Mesodermal cell (in vitro differentiated cells): ENCODE results near the gene TMEM259.

ENCODE experiments used
- H3K27ac ChIP-seq: 2 replicates; pipeline ENCODE4 v1.7.0; 2013; ENCODE audit warnings: mild to moderate bottlenecking, low read depth, low read length, moderate library complexity; ENCODE audit not compliant: severe bottlenecking
- H3K36me3 ChIP-seq: 2 replicates; pipeline ENCODE4 v1.7.1; 2013; ENCODE audit warnings: mild to moderate bottlenecking, low read length, moderate library complexity; ENCODE audit not compliant: control insufficient read depth, insufficient read depth
- H3K4me1 ChIP-seq: one replicate; pipeline ENCODE4 v1.7.1; 2013; ENCODE audit warnings: mild to moderate bottlenecking, low read length; ENCODE audit not compliant: insufficient read depth, control insufficient read depth, poor library complexity, severe bottlenecking
- H3K4me3 ChIP-seq: 2 replicates; pipeline ENCODE4 v1.7.0; 2013; ENCODE audit warnings: low read length, control low read depth, mild to moderate bottlenecking; ENCODE audit not compliant: insufficient read depth, poor library complexity, severe bottlenecking; ENCODE audit errors: extremely low read depth
- H3K9me3 ChIP-seq: 2 replicates; pipeline ENCODE4 v1.7.1; 2013; ENCODE audit warnings: mild to moderate bottlenecking, low read length, moderate library complexity; ENCODE audit not compliant: control insufficient read depth
- WGBS, 2 experiments: methylation state at CpG; one replicate each; pipeline ENCODE4 v1.1.5; 2013; ENCODE audit warnings: missing lambda C conversion rate in 2 of 2; ENCODE audit not compliant: insufficient coverage in 2 of 2; 5-methylcytosine and 5-hydroxymethylcytosine counted together

The TMEM259 gene

DNA sequence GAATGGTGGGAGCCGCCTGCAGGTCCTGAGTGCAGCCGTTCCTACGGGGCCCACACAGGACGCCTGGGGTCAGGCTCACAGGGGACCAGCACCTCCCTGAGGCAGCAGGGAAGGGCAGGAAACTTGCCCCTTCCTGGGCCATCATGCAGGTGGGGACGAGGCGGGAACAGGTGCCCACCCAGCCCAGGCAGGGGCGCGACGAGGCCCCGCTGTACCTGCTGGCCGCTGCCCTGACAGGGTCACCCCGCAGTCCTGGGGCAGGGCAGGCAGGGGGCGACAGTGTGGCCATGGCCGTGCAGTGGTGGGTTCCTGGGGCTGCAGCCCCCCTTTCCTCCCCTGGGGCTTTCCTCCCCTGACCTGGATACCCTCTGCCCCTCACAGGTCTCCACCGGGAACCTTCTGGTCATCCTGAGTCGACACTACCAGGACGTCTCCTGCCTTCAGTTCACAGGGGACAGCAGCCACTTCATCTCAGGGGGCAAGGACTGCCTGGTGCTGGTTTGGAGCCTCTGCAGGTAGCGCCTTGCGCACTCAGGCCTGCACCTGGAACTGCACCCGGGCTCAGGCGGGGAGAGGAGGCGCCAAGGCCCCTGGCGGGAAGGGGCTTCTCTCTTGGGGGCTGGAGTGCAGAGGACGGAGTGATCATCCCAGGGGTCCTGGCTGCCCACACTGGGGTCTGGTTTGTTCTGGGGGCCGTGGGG lies 31.4 kb downstream of the TMEM259 start:
- H3K27ac ChIP-seq: no peak overlapping the region
- no peaks in the 10 kb centered on the region for H3K9me3 ChIP-seq
- WGBS, 2 experiments: 92 to 93% methylated on average over 17 to 22 of the region's 25 CpGs
- no peak overlapping the region for H3K4me3 ChIP-seq
- no peaks in the 10 kb centered on the region for H3K4me1 ChIP-seq
- peaks cover 67% of the 10 kb centered on the region for H3K36me3 ChIP-seq

DNA sequence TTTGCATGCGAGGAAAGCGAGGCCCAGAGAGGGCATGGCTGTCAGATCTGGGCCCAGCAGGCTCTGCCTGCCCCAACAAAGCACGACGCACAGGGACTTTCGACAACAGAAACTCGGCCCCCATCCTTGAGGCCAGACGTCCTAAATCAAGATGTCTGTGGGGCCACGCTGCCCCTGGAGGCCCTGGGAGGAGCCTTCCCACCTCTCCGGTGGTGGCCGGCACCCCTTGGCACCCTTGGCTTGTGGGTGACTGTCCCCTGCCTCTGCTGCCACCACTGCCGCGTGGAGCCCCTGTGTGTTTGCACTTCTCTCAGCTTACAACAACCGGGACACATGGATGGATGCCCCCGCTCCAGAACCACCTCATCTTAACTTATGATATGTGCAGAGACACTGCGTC lies 32.4 kb downstream of the TMEM259 start:
- H3K27ac ChIP-seq: no peak overlapping the region
- H3K4me3 ChIP-seq: no peak overlapping the region
- peaks cover 5% of the 10 kb centered on the region for H3K4me1 ChIP-seq
- 90 to 98% methylated on average over 14 to 15 of the region's 15 CpGs for WGBS, 2 experiments
- peaks cover 59% of the 10 kb centered on the region for H3K36me3 ChIP-seq
- H3K9me3 ChIP-seq: no peaks in the 10 kb centered on the region

DNA sequence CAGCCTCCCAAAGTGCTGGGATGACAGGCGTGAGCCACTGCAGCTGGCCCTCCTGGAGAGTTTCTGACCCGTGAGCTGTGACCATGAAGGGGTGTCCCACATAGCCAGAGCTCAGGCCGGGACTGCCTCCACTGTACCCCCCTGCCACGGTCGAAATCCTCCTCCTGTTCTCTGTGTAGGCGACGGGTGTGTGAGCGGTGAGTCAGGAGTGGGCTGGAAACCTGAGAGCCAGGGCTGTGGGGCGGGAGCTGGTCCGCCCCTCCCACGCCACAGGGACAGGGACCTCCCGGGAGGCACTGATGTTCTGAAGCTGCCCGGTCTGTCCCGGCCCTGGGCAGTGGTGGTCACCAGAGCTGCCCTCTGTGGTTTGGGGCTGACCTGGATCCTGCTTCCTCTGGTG lies 32.8 kb downstream of the TMEM259 start:
- Histone ChIP-seq H3K36me3 (peaks cover 59% of the 10 kb centered on the region), H3K4me3 (no peak overlapping the region), H3K27ac (no peak overlapping the region), H3K9me3 (no peaks in the 10 kb centered on the region), H3K4me1 (peaks cover 5% of the 10 kb centered on the region)
- 74% methylated on average over 14 of the region's 14 CpGs for WGBS, 2 experiments

DNA sequence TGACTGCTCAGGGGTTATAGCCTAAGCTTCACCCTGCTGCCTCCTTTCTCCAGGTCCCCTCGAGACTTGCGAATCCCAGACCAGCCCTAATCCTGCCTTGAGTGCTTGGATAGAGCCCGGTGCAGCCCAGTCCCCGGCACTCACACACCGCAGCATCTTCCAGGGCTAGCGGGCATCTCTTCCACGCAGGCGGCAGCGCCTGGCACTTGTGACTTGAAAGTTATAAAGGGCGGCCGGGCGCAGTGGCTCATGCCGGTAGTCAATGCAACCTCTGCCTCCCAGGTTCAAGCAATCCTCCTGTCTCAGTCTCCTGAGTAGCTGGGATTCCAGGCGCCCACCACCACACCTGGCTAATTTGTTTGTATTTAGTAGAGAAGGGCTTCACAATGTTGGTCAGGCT lies 34.8 kb downstream of the TMEM259 start:
- 94 to 97% methylated on average over 10 to 14 of the region's 14 CpGs for WGBS, 2 experiments
- Histone ChIP-seq H3K36me3 (peaks cover 48% of the 10 kb centered on the region), H3K4me1 (peaks cover 8% of the 10 kb centered on the region), H3K27ac (no peak overlapping the region), H3K9me3 (no peaks in the 10 kb centered on the region), H3K4me3 (no peak overlapping the region)

DNA sequence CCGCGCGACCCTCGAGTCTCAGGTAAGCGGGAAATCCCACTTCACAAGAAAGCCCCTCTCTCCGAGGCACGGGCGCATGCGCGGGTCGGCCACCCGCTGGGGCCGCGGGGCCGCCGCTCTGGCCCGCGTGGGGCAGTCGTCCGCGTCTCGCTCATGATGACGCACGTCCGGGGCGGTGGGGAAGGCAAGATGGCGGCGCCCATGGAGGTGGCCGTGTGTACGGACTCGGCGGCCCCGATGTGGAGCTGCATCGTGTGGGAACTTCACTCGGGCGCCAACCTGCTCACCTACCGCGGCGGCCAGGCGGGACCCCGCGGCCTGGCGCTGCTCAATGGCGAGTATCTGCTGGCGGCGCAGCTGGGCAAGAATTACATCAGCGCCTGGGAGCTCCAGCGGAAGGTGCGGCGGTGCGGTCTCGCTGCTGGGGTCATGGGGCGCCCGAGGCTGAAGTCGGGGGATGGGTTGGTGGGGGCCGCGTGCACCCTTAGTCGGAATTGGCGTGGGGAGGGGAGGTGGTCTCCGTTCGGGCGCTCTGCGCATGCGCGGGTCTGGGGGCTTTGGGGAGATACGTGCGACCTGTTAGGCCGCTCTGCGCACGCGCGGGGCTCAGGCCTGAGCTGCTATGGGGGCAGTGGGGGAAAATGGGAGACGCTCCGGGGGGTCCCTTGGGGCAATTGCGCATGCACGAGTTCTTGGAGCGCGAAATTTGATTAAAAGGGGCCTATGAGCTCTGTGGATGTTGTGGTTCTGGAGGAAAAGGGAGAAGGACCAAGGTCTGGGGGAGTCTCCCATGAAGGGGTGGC lies 36.6 kb downstream of the TMEM259 start, which contains the start of gene WDR18:
Gene WDR18, plus strand, starts transcription at position 181 of the 803 bp plus-strand sequence. Its CDS starts 9 bp downstream, at position 190.
- Histone ChIP-seq H3K4me3 (peak within 1 kb of the TSS; percentile 88), H3K4me1 (peaks cover 15% of the 10 kb centered on the region)
- 1% methylated on average over 71 to 72 of the region's 78 CpGs for WGBS, 2 experiments

DNA sequence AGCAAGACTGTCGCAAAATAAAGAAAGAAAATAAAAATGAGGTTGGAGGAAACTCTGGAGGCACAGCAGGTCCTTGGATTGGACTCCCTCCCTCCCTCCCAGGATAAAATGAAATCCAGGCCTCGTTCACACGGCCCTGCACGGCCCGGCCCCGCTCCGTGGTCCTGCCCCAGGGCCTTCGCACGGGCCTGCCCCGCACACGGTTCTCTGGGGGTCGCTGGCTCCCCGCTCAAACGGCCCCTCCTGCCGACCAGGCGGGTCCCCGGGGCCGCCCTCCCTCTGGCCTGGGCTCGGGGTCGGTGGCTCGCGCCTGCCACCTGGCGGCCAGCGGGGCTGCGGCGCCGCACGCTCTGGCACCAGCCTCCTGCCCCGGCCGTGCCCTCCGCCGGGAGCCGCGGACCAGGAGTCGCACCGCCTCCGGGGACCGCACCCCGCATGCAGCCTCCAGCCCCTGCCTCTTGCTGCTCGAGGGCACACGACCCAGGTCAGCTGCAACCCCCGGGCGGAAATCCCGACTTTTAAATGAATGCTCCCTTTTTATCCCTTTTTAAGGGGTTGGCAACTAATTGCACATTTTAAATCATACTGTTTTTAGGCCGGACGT lies 38.3 kb downstream of the TMEM259 start:
- Histone ChIP-seq H3K4me1 (peaks cover 15% of the 10 kb centered on the region), H3K4me3 (no peak overlapping the region), H3K27ac (no peak overlapping the region), H3K9me3 (no peaks in the 10 kb centered on the region), H3K36me3 (peaks cover 22% of the 10 kb centered on the region)
- WGBS, 2 experiments: 3 to 5% methylated on average over 35 to 42 of the region's 46 CpGs

More for the DNA sequence above, 36.6 kb downstream of the TMEM259 start, which contains the start of gene WDR18:
- Histone ChIP-seq H3K36me3 (peaks cover 32% of the 10 kb centered on the region), H3K9me3 (no peaks in the 10 kb centered on the region), H3K27ac (peak within 1 kb of the TSS; percentile 87)

DNA sequence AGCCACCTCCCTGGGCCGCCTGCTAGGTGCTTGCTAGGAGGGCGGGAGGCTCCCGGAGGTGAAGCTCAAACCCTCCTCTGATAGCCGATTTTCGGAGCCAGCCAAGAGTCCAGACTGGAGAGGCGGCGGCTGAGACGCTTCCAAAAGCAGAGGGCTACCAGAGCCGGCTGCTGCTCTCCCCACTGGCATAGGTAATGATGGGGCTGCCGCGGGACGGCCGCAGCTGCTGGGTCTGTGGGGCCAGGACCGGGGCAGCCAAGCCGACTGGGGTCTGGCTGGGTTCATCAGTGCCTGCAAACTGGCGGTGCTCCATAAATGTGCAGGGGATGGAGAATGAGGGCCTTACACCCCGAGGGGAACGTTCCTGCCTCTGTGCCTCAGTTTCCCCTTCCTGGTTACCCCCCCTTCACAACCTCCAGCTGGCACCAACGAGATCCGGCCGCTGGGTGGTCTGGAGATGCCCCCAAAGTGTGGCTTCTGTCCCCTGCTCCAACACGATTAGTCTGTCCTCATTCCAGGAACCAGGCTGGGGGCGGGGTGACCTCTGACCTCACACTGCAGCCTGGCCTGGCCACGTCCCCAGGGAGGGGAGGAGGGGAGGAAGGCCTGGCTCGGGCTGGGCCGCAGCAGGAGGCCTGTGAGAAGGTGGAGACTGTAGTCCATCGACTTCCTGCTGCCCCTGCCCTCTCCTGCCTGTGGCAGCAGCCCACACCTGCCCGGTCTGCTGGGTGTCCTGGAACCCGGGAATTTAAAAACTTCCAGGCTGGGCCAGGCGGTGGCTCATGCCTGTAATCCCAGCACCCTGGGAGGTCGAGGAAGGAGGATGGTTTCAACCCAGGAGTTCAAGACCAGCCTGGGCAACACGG lies 40.6 kb downstream of the TMEM259 start:
- Histone ChIP-seq H3K4me3 (peak overlapping the region; percentile 2), H3K9me3 (no peaks in the 10 kb centered on the region), H3K27ac (peak overlapping the region; percentile 92), H3K4me1 (peaks cover 15% of the 10 kb centered on the region), H3K36me3 (peaks cover 3% of the 10 kb centered on the region)
- 41 to 42% methylated on average over 19 to 27 of the region's 32 CpGs for WGBS, 2 experiments

DNA sequence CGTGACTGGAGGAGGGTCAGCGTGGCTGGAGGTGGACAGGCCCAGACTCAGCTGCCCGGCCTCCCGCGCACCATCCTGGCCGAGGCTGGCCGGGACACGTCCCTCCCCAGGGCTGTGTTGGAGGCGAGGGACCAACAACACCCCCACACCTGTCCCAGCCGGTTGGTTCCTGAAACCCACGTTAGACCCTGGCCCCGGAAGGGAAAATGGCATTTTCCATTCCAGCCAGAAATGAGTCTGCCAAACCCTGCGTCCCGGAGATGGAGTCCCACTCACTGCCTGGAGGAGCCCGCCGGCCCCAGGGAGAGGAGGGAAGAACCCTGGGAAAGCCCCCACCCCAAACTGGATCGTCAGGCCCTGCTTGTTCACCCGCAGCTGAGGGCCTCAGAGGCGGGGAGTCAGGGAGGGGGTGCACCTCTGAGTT lies 41.6 kb downstream of the TMEM259 start:
- peaks cover 15% of the 10 kb centered on the region for H3K4me1 ChIP-seq
- H3K9me3 ChIP-seq: no peaks in the 10 kb centered on the region
- no peak overlapping the region for H3K4me3 ChIP-seq
- peak overlapping the region; percentile 76 for H3K27ac ChIP-seq
- H3K36me3 ChIP-seq: peaks cover 10% of the 10 kb centered on the region
- 81 to 90% methylated on average over 15 to 17 of the region's 19 CpGs for WGBS, 2 experiments

DNA sequence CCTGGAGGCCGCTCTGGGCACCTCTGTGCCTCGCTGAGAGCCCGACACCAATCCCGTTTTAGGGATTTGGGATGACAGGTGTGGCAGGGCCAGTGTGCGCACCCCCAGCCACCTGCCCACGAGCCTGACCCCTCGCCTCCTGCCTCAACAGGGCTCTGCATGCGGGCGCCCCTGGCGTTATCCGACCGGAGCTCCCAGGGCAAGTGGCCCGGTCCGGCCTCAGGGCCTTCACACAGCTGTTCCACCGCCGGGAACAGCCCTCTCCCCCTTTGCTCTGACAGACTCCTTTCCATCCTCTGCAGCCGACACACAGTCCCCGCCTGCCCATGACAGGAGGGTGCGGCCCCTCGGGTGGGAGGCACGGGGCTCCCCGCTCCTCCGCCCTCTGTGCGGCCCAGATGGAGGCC lies 43.9 kb downstream of the TMEM259 start:
- H3K4me3 ChIP-seq: no peak overlapping the region
- WGBS, 2 experiments: 94 to 96% methylated on average over 15 to 24 of the region's 24 CpGs
- peaks cover 31% of the 10 kb centered on the region for H3K36me3 ChIP-seq
- peaks cover 7% of the 10 kb centered on the region for H3K4me1 ChIP-seq
- H3K9me3 ChIP-seq: no peaks in the 10 kb centered on the region
- H3K27ac ChIP-seq: peak overlapping the region; percentile 29

DNA sequence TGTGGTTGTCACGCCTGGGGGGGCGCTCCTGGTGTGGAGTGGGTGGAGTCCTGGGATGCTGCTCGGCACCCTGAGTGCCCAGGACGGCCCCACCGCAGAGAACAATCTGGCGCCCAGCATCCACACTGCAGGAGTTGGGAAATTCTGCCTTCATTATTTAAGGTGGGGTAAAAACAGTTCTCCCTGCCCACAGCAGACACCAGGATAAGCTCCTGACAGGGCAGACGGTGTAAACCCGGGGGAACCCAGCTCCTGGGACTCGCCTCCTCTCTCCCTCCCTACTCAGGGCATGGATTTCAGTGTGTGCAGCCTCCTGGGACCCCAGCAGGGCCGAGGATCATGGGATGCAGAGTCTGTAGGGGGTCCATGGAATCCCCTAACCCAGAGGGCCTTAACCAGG lies 44.4 kb downstream of the TMEM259 start:
- Histone ChIP-seq H3K4me1 (peaks cover 7% of the 10 kb centered on the region), H3K4me3 (no peak overlapping the region), H3K36me3 (peaks cover 36% of the 10 kb centered on the region), H3K27ac (no peak overlapping the region), H3K9me3 (no peaks in the 10 kb centered on the region)
- WGBS, 2 experiments: 74 to 88% methylated on average over 6 to 7 of the region's 10 CpGs
